HepG2 (cell line): ENCODE data around the gene LYPD6. TPM values are rescaled to one million over a fixed set of nuclear protein-coding genes. Genes with fewer than 3 reads are reported as not detected.

Source experiments
- ATAC-seq: fragments of 200-7000 bp; cut with Tn5 transposase; 3 replicates; pipeline ENCODE4 v1.9.1; 2020; ENCODE audit warnings: mild to moderate bottlenecking, moderate library complexity
- BruUV-seq: library from RNA; stranded (reverse); fragments of 400-500 nt; replicated peaks from 2 replicates; lab custom pipeline; 2021; lab: Mats Ljungman, UMichigan
- CTCF ChIA-PET: fragments of 300-600 bp; formaldehyde crosslinking; extraction: SDS; loops from one replicate; lab custom pipeline; 2021; ENCODE audit warnings: low total read pairs, inconsistent platforms, low intra/inter-chr PET ratio; lab: Yijun Ruan, JAX
- POLR2A ChIA-PET: fragments of 350-600 bp; sonication (Branson Sonifier 250); formaldehyde crosslinking; loops from one replicate; lab custom pipeline; 2020; ENCODE audit warnings: antibody characterized with exemption, inconsistent platforms; lab: Yijun Ruan, JAX
- DNase-seq: peaks from one replicate; pipeline ENCODE4 v3.0.0-alpha.2; 2015; ENCODE audit warnings: low spot score
- FAIRE-seq: peaks from 3 replicates; lab custom pipeline; 2011; peaks lifted over from hg19 to GRCh38; lab: Jason Lieb, UNC
- H2AFZ ChIP-seq: one replicate; pipeline ENCODE4 v1.6.1; 2011; ENCODE audit warnings: low read length, inconsistent platforms
- H3K27ac ChIP-seq: fragments of 300-600 bp; 3 replicates; pipeline ENCODE4 v1.8.0; 2011; ENCODE audit warnings: mixed run types, mild to moderate bottlenecking, mixed read lengths, low read length, inconsistent platforms; ENCODE audit not compliant: insufficient read depth; ENCODE audit errors: extremely low read length
- H3K27me3 ChIP-seq, 2 experiments: fragments of 200-600 bp in 1 of 2; 2 replicates in 1 of 2; 3 replicates in 1 of 2; pipeline versions ENCODE4 v1.6.0 to v1.8.0; 2011; ENCODE audit warnings: low read length in 2 of 2, mild to moderate bottlenecking in 2 of 2, moderate library complexity in 2 of 2, inconsistent platforms in 1 of 2; ENCODE audit not compliant: insufficient read depth in 2 of 2, control insufficient read depth in 1 of 2
- H3K36me3 ChIP-seq, 2 experiments: fragments of 200-600 bp in 1 of 2; replicated peaks in 1 of 2; 2 replicates in 1 of 2; 3 replicates in 1 of 2; pipeline versions ENCODE4 v1.5.1 to v1.8.0; 2011; ENCODE audit warnings: low read length in 2 of 2, inconsistent platforms in 1 of 2; ENCODE audit not compliant: insufficient read depth in 2 of 2, control insufficient read depth in 1 of 2
- H3K4me1 ChIP-seq: 2 replicates; pipeline ENCODE4 v1.5.1; 2012; ENCODE audit warnings: low read length, inconsistent platforms; ENCODE audit not compliant: insufficient read depth
- H3K4me2 ChIP-seq: 2 replicates; pipeline ENCODE4 v1.6.0; 2011; ENCODE audit warnings: low read depth, low read length, inconsistent platforms
- H3K4me3 ChIP-seq, 3 experiments: fragments of 200-600 bp in 1 of 3; sonication (generic), shearing (Covaris generic) in 1 of 3; replicated peaks in 1 of 3; 2 replicates each; pipeline ENCODE4 v1.5.1; 2011 to 2016; ENCODE audit warnings: low read length in 3 of 3, inconsistent platforms in 2 of 3, low read depth in 2 of 3, mild to moderate bottlenecking in 2 of 3, control low read depth in 1 of 3, mixed read lengths in 1 of 3; ENCODE audit not compliant: insufficient read depth in 1 of 3
- H3K79me2 ChIP-seq: one replicate; pipeline ENCODE4 v1.6.1; 2011; ENCODE audit warnings: low read length, inconsistent platforms; ENCODE audit not compliant: insufficient read depth
- H3K9ac ChIP-seq: 2 replicates; pipeline ENCODE4 v1.6.0; 2011; ENCODE audit warnings: mild to moderate bottlenecking, low read depth, low read length, inconsistent platforms; ENCODE audit not compliant: insufficient read depth
- H3K9me3 ChIP-seq: 2 replicates; pipeline ENCODE4 v1.5.1; 2012; ENCODE audit warnings: mild to moderate bottlenecking, low read length
- H4K20me1 ChIP-seq: 2 replicates; pipeline ENCODE4 v1.6.0; 2011; ENCODE audit warnings: inconsistent platforms, mild to moderate bottlenecking, low read length, moderate library complexity; ENCODE audit not compliant: insufficient read depth
- ATF7 ChIP-seq, 2 experiments: fragments of 450-650 bp in 1 of 2; sonication (generic) in 1 of 2; formaldehyde crosslinking in 1 of 2; IDR thresholded peaks; 2 replicates each; pipeline versions ENCODE4 v1.4.0 to v1.6.1; 2016 to 2020; ENCODE audit warnings: antibody characterized with exemption in 1 of 2, mild to moderate bottlenecking in 1 of 2, missing genetic modification reagents in 1 of 2
- EEA1 ChIP-seq: sonication (generic); formaldehyde crosslinking; IDR thresholded peaks from 2 replicates; pipeline ENCODE4 v1.5.1; 2020; ENCODE audit warnings: mild to moderate bottlenecking, missing genetic modification reagents, borderline replicate concordance
- RAD21 ChIP-seq: fragments of 450-650 bp; formaldehyde crosslinking; IDR thresholded peaks from 2 replicates; pipeline ENCODE4 v1.5.0; 2020; ENCODE audit warnings: mild to moderate bottlenecking
- WGBS: methylation state at CpG from one replicate; pipeline ENCODE4 v1.1.6; 2017; ENCODE audit warnings: low lambda C conversion rate; 5-methylcytosine and 5-hydroxymethylcytosine counted together
- in situ Hi-C: cut with HindIII; loops from 2 replicates; pipeline ENCODE4 v1.10.0; 2017; ENCODE audit warnings: low pct_unique_long_range_greater_than_20kb; ENCODE audit not compliant: extremely low pct_ligation_motif_present
- intact Hi-C: fragments of 100-400 bp; cut with micrococcal nuclease; formaldehyde crosslinking; loops from one replicate; pipeline ENCODE4 v1.10.0; 2022; ENCODE audit not compliant: unreplicated experiment
- polyA plus RNA-seq, 8 experiments: library from polyadenylated mRNA; depleted of rRNA in 3 of 8; stranded (reverse) in 7 of 8; unstranded in 1 of 8; fragments of >200 nt; fragmentation: Illumina TruSeq in 4 of 8; extraction: Trizol in 4 of 8; gene quantifications; 2 replicates each; pipeline versions ENCODE4 v1.2.1 to v1.2.3, GENCODE V29; 2011 to 2016; ENCODE audit warnings: low read depth in 4 of 8, missing spikeins in 1 of 8, mixed read lengths in 1 of 8; ENCODE audit not compliant: insufficient read depth in 1 of 8
- total RNA-seq, 5 experiments: library from RNA; depleted of rRNA; stranded (reverse); fragments of >200 nt; fragmentation: Illumina TruSeq; extraction: Trizol; gene quantifications; 2 replicates each; pipeline ENCODE4 v1.2.3, GENCODE V29; 2016; ENCODE audit warnings: low read depth in 1 of 5
- TF ChIP-seq, protein P1 (sequence below): sonication (generic); formaldehyde crosslinking; IDR thresholded peaks from 2 replicates; pipeline ENCODE4 v1.8.1; 2022; ENCODE audit warnings: low read depth, mild to moderate bottlenecking, missing genetic modification reagents
- TF ChIP-seq, protein P2 (sequence below): sonication (generic); formaldehyde crosslinking; IDR thresholded peaks from 2 replicates; pipeline ENCODE4 v1.8.0; 2022; ENCODE audit warnings: missing genetic modification reagents, mild to moderate bottlenecking, moderate library complexity, borderline replicate concordance
- TF ChIP-seq, protein P3 (sequence below): sonication (generic); formaldehyde crosslinking; IDR thresholded peaks from 2 replicates; pipeline ENCODE4 v1.4.0; 2020; ENCODE audit warnings: mild to moderate bottlenecking, low read depth, missing genetic modification reagents

The LYPD6 gene
- total and polyA plus RNA-seq, 2 of the 13 experiments (the other 11 are each of a cell fraction or from before 2014, with no cell fraction given), result 0.01 to 0.07 TPM

DNA sequence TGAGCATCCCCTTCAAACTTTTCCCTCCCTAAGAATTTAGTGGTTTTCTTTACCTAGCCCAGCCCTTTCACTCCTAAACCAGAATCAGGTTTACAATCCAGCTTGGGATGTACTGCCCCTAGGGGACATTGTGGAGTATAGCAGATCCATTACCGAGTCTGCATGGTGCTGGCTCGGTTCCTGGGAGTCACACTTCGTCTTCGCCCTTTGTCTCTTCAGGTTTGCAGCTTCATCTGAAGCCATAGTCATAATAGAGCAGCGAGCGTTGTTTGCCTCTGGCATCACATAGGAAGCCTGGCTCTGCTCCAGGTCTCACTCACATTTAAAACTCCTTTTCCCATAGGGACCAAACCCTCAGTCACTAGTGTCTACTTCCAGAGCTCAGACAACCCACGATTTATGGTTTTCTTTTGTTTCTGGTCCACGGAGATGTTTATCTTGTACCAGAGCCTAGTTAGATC lies 16.8 kb upstream of the LYPD6 start (continued):
- TF ChIP-seq, protein P1, sequence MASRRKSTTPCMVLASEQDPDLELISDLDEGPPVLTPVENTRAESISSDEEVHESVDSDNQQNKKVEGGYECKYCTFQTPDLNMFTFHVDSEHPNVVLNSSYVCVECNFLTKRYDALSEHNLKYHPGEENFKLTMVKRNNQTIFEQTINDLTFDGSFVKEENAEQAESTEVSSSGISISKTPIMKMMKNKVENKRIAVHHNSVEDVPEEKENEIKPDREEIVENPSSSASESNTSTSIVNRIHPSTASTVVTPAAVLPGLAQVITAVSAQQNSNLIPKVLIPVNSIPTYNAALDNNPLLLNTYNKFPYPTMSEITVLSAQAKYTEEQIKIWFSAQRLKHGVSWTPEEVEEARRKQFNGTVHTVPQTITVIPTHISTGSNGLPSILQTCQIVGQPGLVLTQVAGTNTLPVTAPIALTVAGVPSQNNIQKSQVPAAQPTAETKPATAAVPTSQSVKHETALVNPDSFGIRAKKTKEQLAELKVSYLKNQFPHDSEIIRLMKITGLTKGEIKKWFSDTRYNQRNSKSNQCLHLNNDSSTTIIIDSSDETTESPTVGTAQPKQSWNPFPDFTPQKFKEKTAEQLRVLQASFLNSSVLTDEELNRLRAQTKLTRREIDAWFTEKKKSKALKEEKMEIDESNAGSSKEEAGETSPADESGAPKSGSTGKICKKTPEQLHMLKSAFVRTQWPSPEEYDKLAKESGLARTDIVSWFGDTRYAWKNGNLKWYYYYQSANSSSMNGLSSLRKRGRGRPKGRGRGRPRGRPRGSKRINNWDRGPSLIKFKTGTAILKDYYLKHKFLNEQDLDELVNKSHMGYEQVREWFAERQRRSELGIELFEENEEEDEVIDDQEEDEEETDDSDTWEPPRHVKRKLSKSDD (CRISPR knock-in tag), result no peak
- TF ChIP-seq RAD21 (CRISPR knock-in tag) (peak; percentile 53; the same call in 1 of the 2 replicates), ATF7 (IDR thresholded peaks at IDR 0.05) (no peak), ATF7 (CRISPR knock-in tag; IDR thresholded peaks at IDR 0.05) (no peak)
- TF ChIP-seq, protein P2, sequence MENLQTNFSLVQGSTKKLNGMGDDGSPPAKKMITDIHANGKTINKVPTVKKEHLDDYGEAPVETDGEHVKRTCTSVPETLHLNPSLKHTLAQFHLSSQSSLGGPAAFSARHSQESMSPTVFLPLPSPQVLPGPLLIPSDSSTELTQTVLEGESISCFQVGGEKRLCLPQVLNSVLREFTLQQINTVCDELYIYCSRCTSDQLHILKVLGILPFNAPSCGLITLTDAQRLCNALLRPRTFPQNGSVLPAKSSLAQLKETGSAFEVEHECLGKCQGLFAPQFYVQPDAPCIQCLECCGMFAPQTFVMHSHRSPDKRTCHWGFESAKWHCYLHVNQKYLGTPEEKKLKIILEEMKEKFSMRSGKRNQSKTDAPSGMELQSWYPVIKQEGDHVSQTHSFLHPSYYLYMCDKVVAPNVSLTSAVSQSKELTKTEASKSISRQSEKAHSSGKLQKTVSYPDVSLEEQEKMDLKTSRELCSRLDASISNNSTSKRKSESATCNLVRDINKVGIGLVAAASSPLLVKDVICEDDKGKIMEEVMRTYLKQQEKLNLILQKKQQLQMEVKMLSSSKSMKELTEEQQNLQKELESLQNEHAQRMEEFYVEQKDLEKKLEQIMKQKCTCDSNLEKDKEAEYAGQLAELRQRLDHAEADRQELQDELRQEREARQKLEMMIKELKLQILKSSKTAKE (CRISPR knock-in tag), result no peak

DNA sequence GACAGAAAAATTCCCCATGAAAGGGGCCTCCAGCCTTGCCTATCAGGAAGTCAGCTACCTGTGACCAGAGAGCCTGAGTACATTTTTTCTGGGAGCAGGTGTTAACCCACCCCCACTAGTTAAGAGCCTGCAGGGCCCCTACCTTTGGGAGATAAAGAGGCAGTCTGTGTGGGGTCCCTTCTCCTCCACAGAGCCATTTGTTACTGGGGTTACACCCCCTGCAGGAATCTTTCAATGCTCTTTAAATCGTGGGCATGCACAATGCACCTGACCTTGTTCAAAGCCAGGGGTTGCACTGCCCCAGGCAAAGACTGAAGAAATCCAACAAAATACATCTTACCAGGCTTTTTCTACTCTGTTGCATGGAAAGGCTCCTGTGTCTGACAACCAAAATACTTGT lies 15.7 kb upstream of the LYPD6 start:
- ChIA-PET POLR2A (no interaction called here), CTCF (interaction anchor here (2.0 kb wide), 1 partner anchor 298 kb away, joined by 9 read pairs; no protein-coding TSS in a partner anchor)
- no peak for FAIRE-seq
- no peak overlapping the region for H3K9ac ChIP-seq
- no peaks in the 10 kb centered on the region for H3K4me1 ChIP-seq
- no peak for ATAC-seq
- H3K79me2 ChIP-seq, result no peaks in the 10 kb centered on the region
- no peaks in the 10 kb centered on the region for H3K9me3 ChIP-seq
- 0 out of 5 replicates have a peak, but pooled peaks cover 0 to 8% of the 10 kb centered on the region in 2 experiments for H3K27me3 ChIP-seq
- no peak overlapping the region for H3K4me3 ChIP-seq
- no peaks in the 10 kb centered on the region for H3K36me3 ChIP-seq
- no peaks in the 10 kb centered on the region for H4K20me1 ChIP-seq
- 0% methylated on average over 1 of the region's 1 CpG for WGBS
- H2AFZ ChIP-seq, result no peak overlapping the region
- DNase-seq, result no peak
- no peak overlapping the region for H3K27ac ChIP-seq
- in situ Hi-C loops, result no loop called here
- intact Hi-C loops, result no loop called here
- BruUV-seq, result no TSS peak
- no peak overlapping the region for H3K4me2 ChIP-seq
- TF ChIP-seq EEA1 (CRISPR knock-in tag), result no peak
- TF ChIP-seq, protein P3, sequence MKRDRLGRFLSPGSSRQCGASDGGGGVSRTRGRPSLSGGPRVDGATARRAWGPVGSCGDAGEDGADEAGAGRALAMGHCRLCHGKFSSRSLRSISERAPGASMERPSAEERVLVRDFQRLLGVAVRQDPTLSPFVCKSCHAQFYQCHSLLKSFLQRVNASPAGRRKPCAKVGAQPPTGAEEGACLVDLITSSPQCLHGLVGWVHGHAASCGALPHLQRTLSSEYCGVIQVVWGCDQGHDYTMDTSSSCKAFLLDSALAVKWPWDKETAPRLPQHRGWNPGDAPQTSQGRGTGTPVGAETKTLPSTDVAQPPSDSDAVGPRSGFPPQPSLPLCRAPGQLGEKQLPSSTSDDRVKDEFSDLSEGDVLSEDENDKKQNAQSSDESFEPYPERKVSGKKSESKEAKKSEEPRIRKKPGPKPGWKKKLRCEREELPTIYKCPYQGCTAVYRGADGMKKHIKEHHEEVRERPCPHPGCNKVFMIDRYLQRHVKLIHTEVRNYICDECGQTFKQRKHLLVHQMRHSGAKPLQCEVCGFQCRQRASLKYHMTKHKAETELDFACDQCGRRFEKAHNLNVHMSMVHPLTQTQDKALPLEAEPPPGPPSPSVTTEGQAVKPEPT (CRISPR knock-in tag), result no peak
